Measurements from ENCODE around the gene ZMYND10.

ZMYND10 gene

DNA sequence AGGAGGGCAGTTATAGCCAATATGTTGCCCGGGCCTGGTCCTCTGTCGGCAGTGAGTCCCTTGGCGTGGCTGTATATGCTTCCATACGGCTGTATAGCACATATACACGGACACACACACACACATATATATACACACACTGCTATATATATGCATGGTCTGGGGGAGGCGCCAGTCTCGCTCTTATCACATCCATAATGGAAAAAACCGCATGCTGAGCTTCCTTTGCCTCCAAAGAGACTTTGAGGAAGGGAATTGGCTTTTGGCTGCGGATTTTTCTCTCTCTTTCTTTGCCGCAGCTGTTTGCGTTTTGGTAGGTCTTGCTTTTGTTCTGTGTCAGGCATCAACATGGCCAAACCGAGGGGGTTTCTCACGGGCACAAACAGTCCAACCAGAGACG lies 25.1 kb upstream of the ZMYND10 start:
- TF ChIP-seq, protein P1, sequence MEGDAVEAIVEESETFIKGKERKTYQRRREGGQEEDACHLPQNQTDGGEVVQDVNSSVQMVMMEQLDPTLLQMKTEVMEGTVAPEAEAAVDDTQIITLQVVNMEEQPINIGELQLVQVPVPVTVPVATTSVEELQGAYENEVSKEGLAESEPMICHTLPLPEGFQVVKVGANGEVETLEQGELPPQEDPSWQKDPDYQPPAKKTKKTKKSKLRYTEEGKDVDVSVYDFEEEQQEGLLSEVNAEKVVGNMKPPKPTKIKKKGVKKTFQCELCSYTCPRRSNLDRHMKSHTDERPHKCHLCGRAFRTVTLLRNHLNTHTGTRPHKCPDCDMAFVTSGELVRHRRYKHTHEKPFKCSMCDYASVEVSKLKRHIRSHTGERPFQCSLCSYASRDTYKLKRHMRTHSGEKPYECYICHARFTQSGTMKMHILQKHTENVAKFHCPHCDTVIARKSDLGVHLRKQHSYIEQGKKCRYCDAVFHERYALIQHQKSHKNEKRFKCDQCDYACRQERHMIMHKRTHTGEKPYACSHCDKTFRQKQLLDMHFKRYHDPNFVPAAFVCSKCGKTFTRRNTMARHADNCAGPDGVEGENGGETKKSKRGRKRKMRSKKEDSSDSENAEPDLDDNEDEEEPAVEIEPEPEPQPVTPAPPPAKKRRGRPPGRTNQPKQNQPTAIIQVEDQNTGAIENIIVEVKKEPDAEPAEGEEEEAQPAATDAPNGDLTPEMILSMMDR (IDR thresholded peaks at IDR 0.05; ENCODE audit: extremely low read depth, missing control alignments): no peak
- no peak for DNase-seq (ENCODE audit: low spot score)

DNA sequence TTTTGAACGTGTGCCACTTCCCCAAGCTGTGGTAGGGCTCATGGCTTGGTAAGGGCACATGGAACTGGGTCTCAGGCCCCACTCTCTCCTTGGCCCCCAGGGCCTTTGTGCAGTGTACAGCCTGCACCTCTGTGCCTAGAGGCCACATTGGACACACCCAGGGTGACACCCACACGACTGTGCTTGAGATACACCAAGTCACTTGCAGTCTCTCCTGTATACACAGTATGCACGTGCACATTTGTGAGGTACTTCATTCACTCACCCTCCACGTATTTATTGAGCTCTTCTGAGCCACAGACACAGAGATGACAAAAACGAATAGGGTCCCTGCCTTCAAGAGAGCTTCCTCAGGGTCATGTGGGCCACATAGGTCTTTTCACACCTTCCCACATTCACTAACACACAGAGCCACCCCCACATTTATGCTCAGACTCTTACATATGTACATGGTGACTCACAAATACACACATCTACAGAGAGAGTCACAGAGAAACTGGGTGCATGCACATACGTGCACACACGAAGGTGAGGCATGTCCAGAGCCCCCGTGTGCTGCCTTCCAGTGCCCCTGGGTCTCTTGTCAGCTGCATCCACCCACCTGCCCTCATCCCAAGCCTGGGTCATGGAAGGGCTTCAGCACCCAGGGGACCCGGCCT lies 23.6 kb upstream of the ZMYND10 start:
- TF ChIP-seq, protein P1 (IDR thresholded peaks at IDR 0.05; ENCODE audit: extremely low read depth, missing control alignments): no peak
- DNase-seq (ENCODE audit: low spot score): no peak

DNA sequence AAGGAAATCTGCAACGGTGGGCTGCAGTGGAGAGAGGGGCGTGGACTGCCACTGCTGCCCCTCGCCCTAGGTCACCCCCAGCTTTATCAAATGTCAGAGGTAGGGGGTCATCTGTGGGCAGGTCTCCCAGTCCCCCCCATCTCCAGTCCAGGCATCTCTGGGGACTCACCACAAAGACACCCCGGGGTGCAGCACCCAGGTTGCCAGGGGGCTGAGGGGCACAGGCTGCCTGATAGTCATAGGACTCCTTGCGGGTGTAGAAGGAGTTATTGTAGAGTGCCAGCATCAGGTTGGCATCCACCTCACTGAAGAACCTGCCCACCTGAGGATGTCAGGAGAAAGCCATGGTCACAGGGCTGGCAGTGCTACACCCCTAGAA lies 20.3 kb upstream of the ZMYND10 start:
- DNase-seq (ENCODE audit: low spot score): no peak
- TF ChIP-seq, protein P1 (IDR thresholded peaks at IDR 0.05; ENCODE audit: extremely low read depth, missing control alignments): no peak

DNA sequence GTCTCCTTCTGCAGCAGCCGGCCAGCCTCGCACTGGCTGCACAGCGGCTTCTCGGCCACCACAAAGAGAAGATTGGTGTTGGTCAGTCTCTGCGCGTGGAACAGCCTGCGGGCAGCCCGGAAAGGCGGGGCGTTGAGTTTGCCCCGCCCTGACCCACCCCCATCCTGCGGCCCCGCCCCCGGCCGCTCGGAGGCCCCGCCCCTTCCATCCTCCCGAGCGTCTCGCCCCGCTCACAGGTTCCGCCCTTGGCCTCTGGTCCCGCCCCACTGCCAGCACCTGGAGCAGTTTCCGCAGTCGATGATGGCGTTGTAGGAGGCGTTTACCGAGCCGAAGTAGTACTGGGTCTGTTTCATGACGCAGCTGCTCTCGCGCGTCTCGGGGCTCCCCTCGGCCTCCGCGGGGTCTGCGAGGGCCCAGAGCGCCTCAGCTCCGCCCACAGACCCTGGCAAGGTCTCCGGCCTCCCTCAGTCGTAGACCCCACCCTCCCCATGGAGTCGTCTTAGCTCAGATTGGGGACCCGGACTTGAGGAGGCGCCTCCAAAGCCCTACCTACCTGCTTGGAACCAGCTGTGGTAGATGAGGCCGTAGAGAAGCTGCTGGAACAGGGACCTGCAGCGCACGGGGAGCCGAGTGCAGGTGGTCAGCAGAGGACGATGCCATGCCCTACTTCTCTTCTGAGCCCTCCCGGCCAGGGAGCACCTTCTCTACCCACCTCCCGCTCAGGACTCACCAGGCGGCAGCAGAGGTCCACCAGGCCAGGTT lies 19.7 kb upstream of the ZMYND10 start:
- DNase-seq (ENCODE audit: low spot score): peak; percentile 97

DNA sequence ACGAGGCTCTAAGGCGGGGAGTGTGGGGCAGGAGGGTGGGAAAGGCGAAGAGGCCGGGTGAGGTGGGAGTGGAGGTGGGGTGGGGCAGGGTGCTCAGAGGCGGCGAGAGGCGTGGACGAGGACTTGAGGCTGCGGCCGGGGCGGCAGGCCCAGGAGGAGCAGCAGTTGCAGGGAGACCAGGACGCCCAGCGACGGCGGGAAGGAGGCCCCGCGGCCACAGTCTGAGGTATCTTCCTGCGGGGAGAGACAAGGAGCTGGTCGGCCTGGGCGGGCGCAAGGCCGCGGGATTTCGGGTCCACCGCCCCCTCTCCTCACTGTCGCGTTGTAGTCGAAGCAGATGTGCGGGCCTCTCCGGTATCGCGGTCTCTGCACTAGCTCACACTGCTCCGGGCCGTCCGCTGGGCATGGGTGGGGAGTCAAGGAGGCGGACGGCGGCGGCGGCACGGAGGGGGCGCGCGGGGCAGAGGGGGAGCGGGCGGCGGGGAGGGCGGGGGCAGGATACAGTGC lies 19.1 kb upstream of the ZMYND10 start:
- TF ChIP-seq, protein P1 (IDR thresholded peaks at IDR 0.05; ENCODE audit: extremely low read depth, missing control alignments): no peak
- DNase-seq (ENCODE audit: low spot score): no peak

More for the DNA sequence above, 19.7 kb upstream of the ZMYND10 start:
- TF ChIP-seq, protein P1 (IDR thresholded peaks at IDR 0.05; ENCODE audit: extremely low read depth, missing control alignments): no peak

DNA sequence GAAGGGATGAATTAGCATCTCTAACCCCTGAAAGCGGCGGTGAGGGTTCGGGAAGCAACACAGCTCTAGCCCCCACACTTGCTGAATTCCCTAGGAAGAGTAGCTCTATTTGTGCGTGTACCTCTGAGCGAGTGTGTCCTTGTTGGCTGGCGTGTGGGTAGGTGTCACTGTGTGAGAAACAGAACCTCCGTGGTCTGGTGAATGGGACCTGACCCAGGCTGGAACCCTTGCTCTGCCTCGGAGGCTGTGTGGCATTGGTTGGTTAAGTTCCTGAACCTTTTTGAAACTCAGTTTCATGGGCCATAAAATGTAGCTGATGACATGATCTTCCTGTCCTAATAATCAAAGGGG lies 14.2 kb upstream of the ZMYND10 start:
- TF ChIP-seq, protein P1 (IDR thresholded peaks at IDR 0.05; ENCODE audit: extremely low read depth, missing control alignments): no peak

More for the DNA sequence above, 14.2 kb upstream of the ZMYND10 start:
- no peak for DNase-seq (ENCODE audit: low spot score)

Measured in GM20000 (cell line).